Activated T-helper 1 cell treated with anti-CD3 and anti-CD28 coated beads, Interleukin-12 subunit alpha, Interleukin-12 subunit beta, Interleukin-2, Interleukin-4 antibody, amounts not matched to agents 30 ng/mL and 10 ng/mL and 1 ng/mL, durations not matched to agents 14 hours and 24 hours and 36 hours (primary cell): ENCODE measurements around the gene ASB6. TPM values are rescaled to one million over a fixed set of nuclear protein-coding genes. Genes with fewer than 3 reads are reported as not detected.

Experiments
- DNase-seq: peaks from one replicate; pipeline ENCODE4 v3.0.0; 2021; ENCODE audit warnings: low spot score
- H3K27ac Mint-ChIP-seq: one replicate; pipeline ENCODE4 v1.8.0; 2021; ENCODE audit warnings: mild to moderate bottlenecking, mixed read lengths
- H3K27me3 Mint-ChIP-seq: one replicate; pipeline ENCODE4 v1.8.0; 2022; ENCODE audit warnings: mild to moderate bottlenecking, moderate library complexity, mixed read lengths; ENCODE audit not compliant: insufficient read depth
- H3K36me3 Mint-ChIP-seq: one replicate; pipeline ENCODE4 v1.8.0; 2021; ENCODE audit warnings: low read depth, mixed read lengths
- H3K4me1 Mint-ChIP-seq: one replicate; pipeline ENCODE4 v1.8.0; 2021; ENCODE audit warnings: low read depth, mixed read lengths
- H3K4me3 Mint-ChIP-seq: one replicate; pipeline ENCODE4 v1.8.0; 2021; ENCODE audit warnings: mild to moderate bottlenecking, moderate library complexity, mixed read lengths
- H3K9me3 Mint-ChIP-seq: one replicate; pipeline ENCODE4 v1.8.0; 2021; ENCODE audit warnings: mixed read lengths
- intact Hi-C: fragments of 100-400 bp; cut with micrococcal nuclease; formaldehyde crosslinking; loops from one replicate; pipeline ENCODE4 v1.15.1; 2024
- total RNA-seq: library from RNA; stranded (reverse); gene quantifications from 2 replicates; pipeline ENCODE4 v1.2.3, GENCODE V29; 2022

The ASB6 gene
- total RNA-seq, 1 donor from 2014 or later = 24.0 TPM

DNA sequence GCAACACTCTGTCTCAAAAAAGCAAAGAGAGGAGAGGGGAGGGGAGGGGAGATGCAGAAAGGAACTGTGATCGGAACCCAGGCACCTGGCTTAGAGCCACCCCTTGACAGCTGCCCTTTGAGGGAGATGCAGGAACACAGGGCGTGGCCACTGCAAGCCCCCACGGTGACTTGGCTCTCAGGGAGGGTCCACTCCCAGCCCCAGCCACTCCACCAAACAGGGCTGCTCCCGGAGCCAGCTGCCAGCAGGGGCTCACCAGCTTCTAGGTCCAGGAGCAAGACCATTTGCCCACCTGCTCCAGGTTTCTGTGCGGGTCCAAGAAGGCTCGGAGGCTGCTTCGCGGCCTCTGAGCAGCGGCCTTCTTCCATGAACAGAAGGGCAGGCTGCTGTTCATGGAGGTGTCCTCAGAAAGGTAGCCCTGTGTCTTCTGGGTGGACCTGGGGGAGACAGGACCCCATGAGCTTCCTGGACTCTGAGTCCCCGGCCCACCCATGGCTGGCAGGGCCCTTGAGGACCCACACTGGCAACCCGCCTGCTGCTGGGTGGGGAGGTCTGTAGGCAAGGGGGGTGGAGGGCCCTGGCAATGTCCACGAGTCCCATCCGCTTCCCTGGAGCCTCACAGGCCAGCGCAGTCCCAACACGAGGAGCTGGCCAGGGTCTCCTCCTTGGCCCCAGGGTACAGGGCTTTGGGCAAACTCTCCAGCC, 29.0 kb downstream of the ASB6 start:
- H3K27ac Mint-ChIP-seq = no peak overlapping the region
- intact Hi-C loops = loop anchor here (5.0 kb wide), 2 partner anchors 291 to 356 kb away; no protein-coding TSS in a partner anchor

GRCh38 chr9:129612123-129612522, 29.8 kb downstream of the ASB6 start:
- Mint-ChIP-seq H3K4me3 (no peak overlapping the region), H3K36me3 (no peaks in the 10 kb centered on the region), H3K4me1 (peaks cover 28% of the 10 kb centered on the region), H3K9me3 (no peaks in the 10 kb centered on the region), H3K27ac (no peak overlapping the region), H3K27me3 (peaks cover 5% of the 10 kb centered on the region)
- intact Hi-C loops = loop anchor here (5.0 kb wide), 2 partner anchors 290 to 355 kb away; no protein-coding TSS in a partner anchor
- no peak for DNase-seq

More for the DNA sequence above, 29.0 kb downstream of the ASB6 start:
- Mint-ChIP-seq H3K4me3 (no peak overlapping the region), H3K36me3 (no peaks in the 10 kb centered on the region), H3K9me3 (no peaks in the 10 kb centered on the region), H3K4me1 (peaks cover 20% of the 10 kb centered on the region), H3K27me3 (peaks cover 11% of the 10 kb centered on the region)
- no peak for DNase-seq

DNA sequence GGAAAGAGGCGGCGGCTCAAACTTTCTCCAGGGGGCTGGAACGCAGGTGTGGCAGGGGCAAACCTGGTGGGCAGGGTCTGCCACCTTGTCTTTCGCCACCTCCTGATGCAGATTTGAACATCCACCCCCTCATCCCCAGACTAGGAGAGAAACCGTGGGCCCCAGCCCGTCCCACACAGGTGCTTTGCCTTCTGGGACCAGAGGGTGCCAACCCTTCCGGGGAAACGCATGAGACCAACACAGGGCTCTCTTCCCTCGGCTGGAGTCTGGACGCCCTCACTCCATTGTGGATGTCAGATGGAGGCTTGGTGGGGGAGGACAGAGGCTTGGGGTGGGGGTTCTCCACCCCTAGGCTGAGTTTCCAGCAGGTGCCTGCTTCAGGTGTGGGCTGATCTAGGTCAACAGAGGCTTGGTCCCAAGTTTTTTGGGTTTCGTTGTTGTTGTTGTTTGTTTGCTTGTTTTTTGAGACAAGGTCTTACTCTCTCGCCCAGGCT, 30.6 kb downstream of the ASB6 start:
- H3K36me3 Mint-ChIP-seq = no peaks in the 10 kb centered on the region
- peak overlapping the region; percentile 82 for H3K4me3 Mint-ChIP-seq
- peaks cover 5% of the 10 kb centered on the region for H3K27me3 Mint-ChIP-seq
- intact Hi-C loops = loop anchor here (1.0 to 5.0 kb wide), 7 partner anchors 13 to 481 kb away; no protein-coding TSS in a partner anchor
- no peaks in the 10 kb centered on the region for H3K9me3 Mint-ChIP-seq
- H3K4me1 Mint-ChIP-seq = peaks cover 36% of the 10 kb centered on the region
- peak overlapping the region; percentile 83 for H3K27ac Mint-ChIP-seq
- no peak for DNase-seq

DNA sequence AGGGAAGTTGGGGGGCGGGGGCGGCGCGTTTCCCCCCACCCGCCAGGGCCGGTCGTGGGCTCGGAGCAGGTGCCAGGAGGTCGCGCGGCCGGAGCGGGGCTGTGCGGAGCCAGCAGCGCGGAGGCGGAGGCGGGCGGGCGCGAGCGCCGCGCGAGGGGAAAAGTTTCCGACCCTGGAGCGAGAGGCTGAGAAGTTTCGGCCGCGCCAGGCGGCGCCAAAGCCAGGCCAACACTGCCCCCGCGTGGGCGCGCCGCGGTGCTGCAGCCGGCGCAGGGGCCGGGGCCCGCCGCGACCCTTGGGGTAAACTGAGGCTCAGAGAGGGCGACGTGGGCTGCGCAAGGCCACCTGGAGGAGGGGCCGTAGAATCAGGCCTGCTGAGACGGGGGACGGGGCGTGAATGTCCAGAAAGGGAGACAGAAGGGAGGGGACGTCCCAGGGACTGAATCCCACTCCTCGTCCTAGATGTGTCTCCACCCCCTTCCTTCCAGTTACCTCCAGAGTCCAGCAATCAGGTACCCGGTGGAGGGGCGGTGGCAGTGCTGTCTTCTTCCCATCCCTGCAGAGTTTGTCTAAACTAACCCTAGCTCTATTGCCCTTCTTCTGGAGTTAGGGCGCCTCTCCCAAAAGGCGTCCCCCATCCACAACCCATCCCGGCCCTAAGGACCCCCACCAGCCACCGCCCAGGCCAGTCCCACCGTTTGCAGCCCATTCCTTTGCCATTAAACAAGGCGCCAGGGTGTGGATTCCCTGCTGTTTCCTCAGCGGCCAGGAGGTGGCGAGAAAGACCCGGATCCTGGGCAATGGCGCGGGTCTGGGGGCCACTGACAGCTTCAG, 31.3 kb downstream of the ASB6 start:
- intact Hi-C loops = loop anchor here (1.0 to 5.0 kb wide), 9 partner anchors 14 to 480 kb away; partner anchors contain the start of gene IER5L
- peak; percentile 62 for DNase-seq
- Mint-ChIP-seq H3K27ac (peak overlapping the region; percentile 83), H3K36me3 (no peaks in the 10 kb centered on the region), H3K9me3 (no peaks in the 10 kb centered on the region), H3K4me1 (peaks cover 38% of the 10 kb centered on the region), H3K4me3 (peak overlapping the region; percentile 82), H3K27me3 (peaks cover 5% of the 10 kb centered on the region)

DNA sequence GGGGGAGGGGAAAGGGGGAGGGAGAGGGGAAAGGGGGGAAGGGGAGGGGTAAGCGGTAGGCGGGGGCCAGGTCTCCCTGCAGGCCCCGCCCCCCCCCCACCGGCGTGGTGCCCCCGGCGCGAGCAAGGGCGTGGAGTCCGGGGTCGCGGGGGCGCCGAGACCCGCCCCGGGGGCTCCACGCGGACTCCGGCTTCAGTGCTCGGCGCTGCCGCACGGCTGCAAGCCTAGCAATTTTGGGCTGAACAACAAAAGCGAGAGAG, 31.8 kb downstream of the ASB6 start:
- Mint-ChIP-seq H3K4me1 (peaks cover 38% of the 10 kb centered on the region), H3K4me3 (no peak overlapping the region), H3K27ac (peak overlapping the region; percentile 52), H3K9me3 (no peaks in the 10 kb centered on the region), H3K36me3 (no peaks in the 10 kb centered on the region), H3K27me3 (peaks cover 2% of the 10 kb centered on the region)
- no peak for DNase-seq
- intact Hi-C loops = loop anchor here (1.0 to 5.0 kb wide), 7 partner anchors 23 to 479 kb away; partner anchors contain the start of gene IER5L

DNA sequence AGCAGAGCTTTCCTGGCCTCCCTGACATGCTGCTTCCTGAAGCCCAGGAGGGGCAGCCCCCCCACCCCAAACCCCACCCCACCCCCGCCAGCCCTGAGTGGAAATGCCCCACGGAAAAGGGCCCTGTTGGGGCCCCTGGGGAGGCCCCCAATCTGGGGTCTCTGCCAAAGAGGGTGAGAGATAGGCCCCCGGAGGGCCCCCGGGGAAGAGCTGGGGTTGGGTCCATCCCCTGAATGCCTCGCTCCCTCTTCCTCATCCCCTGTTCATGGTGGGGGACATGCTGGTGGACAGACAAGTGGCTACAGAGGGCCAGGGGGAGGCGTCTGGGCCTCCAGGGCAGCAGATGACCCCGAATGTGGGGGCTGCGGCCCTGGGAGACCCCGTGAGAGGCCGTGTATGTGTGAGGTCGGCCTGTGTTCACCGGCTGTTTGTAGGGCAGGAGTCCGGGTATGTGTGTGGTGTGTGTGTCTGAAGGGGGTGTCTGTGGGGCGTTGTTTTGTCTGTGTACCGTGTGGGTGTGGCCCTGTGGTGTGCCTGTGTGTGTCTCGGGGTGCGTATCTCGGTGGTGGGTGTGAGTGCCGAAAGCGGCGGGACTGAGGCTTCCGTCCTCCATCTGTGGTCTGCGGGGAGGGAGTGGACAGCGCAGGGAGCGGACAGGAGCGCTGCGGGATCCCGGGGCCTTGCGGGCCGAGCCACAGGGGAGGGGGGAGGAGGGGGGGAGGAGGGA, 32.3 kb downstream of the ASB6 start:
- intact Hi-C loops = loop anchor here (1.0 to 5.0 kb wide), 9 partner anchors 12 to 479 kb away; partner anchors contain the start of gene IER5L
- no peaks in the 10 kb centered on the region for H3K9me3 Mint-ChIP-seq
- peak overlapping the region; percentile 88 for H3K4me3 Mint-ChIP-seq
- peaks cover 41% of the 10 kb centered on the region for H3K4me1 Mint-ChIP-seq
- DNase-seq = peak; percentile 53
- H3K36me3 Mint-ChIP-seq = no peaks in the 10 kb centered on the region
- H3K27me3 Mint-ChIP-seq = peaks cover 2% of the 10 kb centered on the region
- peak overlapping the region; percentile 98 for H3K27ac Mint-ChIP-seq

DNA sequence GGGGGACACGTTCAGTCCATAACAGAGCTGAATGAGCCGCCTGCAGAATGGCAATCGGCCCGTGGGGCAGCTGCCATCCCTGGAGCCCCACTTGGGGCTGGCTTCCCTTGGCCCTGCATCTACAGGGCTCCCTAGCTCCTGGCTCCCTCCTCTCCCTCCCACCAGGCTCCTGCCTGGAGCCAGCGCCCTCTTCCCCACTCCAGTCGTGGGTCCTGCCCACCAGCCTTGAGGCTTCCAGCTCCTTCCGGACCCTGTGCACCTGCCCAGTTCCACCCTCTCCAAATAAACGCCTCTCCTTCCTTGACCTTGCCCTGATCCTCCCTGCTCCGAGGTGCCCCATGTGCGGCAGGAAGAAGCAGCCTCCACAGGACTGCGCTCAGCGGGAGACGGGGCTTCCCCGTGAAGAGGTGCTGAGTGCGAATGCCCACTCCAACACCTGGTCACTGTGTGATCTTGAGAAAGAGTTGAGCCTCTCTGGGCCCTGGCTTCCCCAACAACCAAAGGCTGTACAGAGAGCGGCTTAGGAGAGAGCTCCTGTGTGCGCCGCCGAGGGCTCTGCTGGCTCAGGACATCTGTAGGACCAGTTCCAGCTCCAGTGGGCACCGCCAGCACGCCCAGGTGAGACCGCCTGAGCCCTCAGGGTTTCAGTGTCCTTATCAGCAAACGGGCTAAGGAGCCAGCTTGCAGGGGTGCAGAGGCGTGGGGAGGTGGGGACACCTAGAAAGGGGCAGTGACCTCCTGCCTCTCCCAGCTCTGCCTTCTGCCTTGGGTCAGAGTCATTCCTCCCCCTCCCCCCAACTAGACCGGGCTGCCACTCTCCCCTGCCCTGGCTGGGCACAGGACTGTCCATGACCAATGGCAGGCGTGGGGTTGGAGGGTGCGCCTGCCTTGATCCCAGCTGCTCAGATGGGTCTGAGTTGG, 33.1 kb downstream of the ASB6 start:
- H3K36me3 Mint-ChIP-seq = no peaks in the 10 kb centered on the region
- peak overlapping the region; percentile 9 for H3K4me3 Mint-ChIP-seq
- no peaks in the 10 kb centered on the region for H3K9me3 Mint-ChIP-seq
- H3K27ac Mint-ChIP-seq = peak overlapping the region; percentile 8
- intact Hi-C loops = loop anchor here (1.0 to 5.0 kb wide), 2 partner anchors 12 to 42 kb away; no protein-coding TSS in a partner anchor
- peaks cover 2% of the 10 kb centered on the region for H3K27me3 Mint-ChIP-seq
- peaks cover 45% of the 10 kb centered on the region for H3K4me1 Mint-ChIP-seq
- no peak for DNase-seq

GRCh38 chr9:129607027-129607387, 34.9 kb downstream of the ASB6 start:
- peaks cover 60% of the 10 kb centered on the region for H3K4me1 Mint-ChIP-seq
- H3K27ac Mint-ChIP-seq = peak overlapping the region; percentile 51
- no peaks in the 10 kb centered on the region for H3K36me3 Mint-ChIP-seq
- no peaks in the 10 kb centered on the region for H3K27me3 Mint-ChIP-seq
- H3K4me3 Mint-ChIP-seq = no peak overlapping the region
- no peaks in the 10 kb centered on the region for H3K9me3 Mint-ChIP-seq
- DNase-seq = no peak
- intact Hi-C loops = loop anchor here (5.0 kb wide), 1 partner anchor 40 kb away; no protein-coding TSS in a partner anchor

DNA sequence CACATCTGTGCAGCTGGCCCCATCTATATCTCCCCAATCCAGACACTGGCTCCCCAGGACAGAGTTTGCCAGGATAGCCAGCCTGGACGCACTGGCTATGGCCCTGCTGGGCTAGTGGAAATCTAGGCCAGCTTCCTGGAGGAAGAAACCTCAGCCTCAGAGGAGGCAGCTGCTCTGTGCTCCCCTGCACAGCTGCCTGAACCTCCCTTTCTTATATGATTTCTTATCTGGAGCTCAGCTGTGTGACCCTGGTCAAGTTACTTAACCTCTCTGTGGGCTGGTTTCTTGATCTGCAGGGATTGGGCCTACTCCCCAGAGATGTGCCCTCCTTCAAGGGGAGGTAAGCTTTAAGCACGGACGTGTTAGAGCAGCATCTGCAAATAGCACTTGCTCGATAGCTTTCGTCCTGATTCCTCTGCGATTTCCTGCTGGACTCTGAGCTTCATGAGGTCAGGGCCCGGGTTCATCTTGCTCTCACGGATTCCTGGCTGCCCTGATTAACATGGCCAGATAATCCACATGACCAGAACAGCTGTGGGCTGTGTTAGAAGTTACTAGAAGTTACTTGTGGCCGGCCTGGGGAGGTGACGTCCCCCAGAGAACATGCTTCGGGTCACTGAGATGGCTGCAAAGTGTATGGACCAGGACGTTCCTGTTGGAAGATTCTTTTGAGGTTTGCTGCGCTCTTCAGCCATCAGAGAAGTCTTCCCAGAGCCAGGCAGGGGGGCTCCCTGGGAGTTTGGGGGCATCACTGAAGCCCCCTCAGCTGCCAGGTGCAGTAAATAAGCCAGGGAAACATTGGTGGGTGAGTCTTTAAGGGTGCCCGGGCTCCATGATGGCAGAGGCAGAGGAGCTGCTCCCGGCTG, 35.6 kb downstream of the ASB6 start:
- DNase-seq = no peak
- Mint-ChIP-seq H3K9me3 (no peaks in the 10 kb centered on the region), H3K27ac (peak overlapping the region; percentile 29), H3K4me3 (no peak overlapping the region), H3K27me3 (no peaks in the 10 kb centered on the region), H3K4me1 (peaks cover 60% of the 10 kb centered on the region), H3K36me3 (no peaks in the 10 kb centered on the region)
- intact Hi-C loops = loop anchor here (5.0 kb wide), 1 partner anchor 39 kb away; no protein-coding TSS in a partner anchor

DNA sequence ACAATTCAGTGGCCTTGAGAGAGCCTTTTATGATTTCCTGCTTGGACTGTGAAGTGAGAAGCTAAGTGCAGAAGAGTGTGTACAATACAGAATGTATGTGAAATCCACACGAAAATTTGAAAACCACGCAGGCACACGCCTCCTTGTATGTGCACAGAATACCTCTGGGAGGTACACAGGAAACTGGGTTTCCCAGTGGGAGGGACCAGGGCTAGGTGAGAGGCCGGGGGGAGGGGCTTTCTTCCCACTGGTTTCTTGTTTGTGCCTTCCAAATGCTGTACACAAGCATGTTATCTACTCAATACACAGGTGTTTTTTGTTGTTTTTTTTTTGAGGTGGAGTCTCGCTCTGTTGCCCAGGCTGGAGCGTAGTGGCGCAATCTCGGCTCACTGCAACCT, 37.2 kb downstream of the ASB6 start:
- peak overlapping the region; percentile 81 for H3K27ac Mint-ChIP-seq
- H3K4me3 Mint-ChIP-seq = peak overlapping the region; percentile 30
- intact Hi-C loops = loop anchor here (1.0 to 5.0 kb wide), 3 partner anchors 7 to 37 kb away; no protein-coding TSS in a partner anchor
- DNase-seq = no peak
- H3K27me3 Mint-ChIP-seq = no peaks in the 10 kb centered on the region
- H3K36me3 Mint-ChIP-seq = no peaks in the 10 kb centered on the region
- H3K9me3 Mint-ChIP-seq = no peaks in the 10 kb centered on the region
- H3K4me1 Mint-ChIP-seq = peaks cover 52% of the 10 kb centered on the region
